Cardiac septum (tissue), 1 donor: ENCODE results near the gene STIM2. TPM values are rescaled to one million over a fixed set of nuclear protein-coding genes. Genes with fewer than 3 reads are reported as not detected.

Source experiments
- DNase-seq: peaks from one replicate; pipeline ENCODE4 v3.0.0-alpha.2; 2020; ENCODE audit warnings: low spot score
- intact Hi-C: fragments of 100-400 bp; cut with DNase I; formaldehyde crosslinking; loops from one replicate; pipeline ENCODE4 v1.14.0; 2022
- total RNA-seq: library from RNA; stranded (reverse); fragmentation: NEBNext Ultra II Directional; extraction: Animal tissue kit (Norgen Biotek cat#: 25700); gene quantifications from one replicate; pipeline ENCODE4 v1.2.1, GENCODE V29; 2021
- donor health status: DM: no; HTN: no; CAD: no.

Gene STIM2
- total RNA-seq, 1 donor from 2014 or later: 10.1 TPM

DNA sequence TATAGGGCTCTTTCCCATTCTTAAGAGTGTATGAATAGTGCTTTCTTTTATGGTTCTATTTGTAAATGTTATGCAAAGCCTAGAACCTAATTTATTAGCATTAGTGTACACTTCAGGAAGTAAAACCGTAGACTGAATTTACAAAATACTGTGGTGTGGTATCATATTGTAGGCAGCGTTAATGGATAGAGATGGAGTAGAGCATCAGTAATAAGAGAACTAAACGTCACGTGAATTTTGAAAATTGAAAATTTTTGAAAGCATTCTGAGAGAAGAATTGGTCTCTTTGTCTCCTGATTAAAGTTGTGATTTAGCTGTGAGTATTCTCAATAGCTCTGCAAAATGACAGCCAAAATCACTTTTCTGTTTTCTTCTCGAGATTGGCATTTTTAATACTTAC is 2.9 kb downstream of the STIM2 start:
- no peak for DNase-seq
- intact Hi-C loops: loop anchor here (5.0 kb wide), 3 partner anchors 129 to 541 kb away; partner anchors contain the start of gene RBPJ

DNA sequence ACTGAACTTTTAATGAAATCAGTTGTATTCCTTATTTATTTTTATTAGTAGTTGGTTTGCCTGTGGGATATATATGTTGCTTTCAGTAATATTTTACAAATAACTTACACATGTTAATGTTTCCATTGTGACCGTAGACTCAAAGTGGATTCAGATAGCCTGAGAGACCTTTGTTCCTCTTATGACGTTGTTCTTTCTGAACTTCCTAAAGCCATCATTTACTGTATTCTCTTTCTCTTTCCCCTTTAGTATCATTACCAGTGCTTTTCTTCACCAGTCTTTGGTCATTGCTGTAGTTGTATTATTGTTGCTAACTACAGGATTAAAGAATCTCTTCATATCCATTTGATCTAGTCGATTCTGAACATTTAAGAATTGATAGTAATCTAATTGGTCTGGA is 4.3 kb downstream of the STIM2 start:
- intact Hi-C loops: loop anchor here (5.0 kb wide), 3 partner anchors 127 to 543 kb away; partner anchors contain the start of gene RBPJ
- no peak for DNase-seq

DNA sequence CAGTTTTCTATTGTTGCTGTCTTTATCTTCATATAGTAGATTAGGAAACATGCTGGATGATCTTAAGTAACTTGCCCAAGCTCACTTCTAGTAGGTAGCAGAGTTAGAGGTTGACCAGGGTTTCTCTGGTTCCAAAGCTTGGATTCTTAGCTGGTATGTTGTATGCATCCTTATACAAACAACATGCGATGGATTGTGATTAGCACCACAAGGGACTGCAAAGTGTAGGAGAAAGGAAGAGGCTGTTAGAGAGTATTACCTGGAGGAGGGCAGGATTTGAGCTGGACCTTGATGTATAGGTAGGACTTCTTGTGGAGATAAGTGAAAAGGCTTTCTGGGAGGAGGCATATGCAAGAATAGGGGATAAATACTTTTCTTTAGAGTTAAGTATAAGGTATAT is 5.6 kb downstream of the STIM2 start:
- intact Hi-C loops: no loop called here
- DNase-seq: no peak

DNA sequence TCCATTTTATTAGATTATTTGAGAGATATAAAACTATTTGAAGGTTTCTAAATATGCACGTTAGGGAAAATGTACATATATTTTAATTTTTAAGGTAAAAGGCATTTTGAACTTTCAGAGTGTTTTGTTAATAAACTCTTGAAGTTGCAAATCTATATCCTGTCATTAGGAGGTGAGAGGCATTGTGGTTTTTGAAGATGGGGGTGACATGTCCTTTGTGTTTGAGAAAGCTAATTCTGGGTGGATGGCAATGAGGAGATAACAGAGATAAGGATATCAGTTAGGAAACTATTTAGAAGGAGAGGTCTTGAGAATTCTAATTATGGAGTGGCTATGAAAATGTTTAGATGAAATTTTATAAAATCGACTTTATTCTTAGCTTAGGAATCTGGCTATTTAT is 6.1 kb downstream of the STIM2 start:
- intact Hi-C loops: no loop called here

DNA sequence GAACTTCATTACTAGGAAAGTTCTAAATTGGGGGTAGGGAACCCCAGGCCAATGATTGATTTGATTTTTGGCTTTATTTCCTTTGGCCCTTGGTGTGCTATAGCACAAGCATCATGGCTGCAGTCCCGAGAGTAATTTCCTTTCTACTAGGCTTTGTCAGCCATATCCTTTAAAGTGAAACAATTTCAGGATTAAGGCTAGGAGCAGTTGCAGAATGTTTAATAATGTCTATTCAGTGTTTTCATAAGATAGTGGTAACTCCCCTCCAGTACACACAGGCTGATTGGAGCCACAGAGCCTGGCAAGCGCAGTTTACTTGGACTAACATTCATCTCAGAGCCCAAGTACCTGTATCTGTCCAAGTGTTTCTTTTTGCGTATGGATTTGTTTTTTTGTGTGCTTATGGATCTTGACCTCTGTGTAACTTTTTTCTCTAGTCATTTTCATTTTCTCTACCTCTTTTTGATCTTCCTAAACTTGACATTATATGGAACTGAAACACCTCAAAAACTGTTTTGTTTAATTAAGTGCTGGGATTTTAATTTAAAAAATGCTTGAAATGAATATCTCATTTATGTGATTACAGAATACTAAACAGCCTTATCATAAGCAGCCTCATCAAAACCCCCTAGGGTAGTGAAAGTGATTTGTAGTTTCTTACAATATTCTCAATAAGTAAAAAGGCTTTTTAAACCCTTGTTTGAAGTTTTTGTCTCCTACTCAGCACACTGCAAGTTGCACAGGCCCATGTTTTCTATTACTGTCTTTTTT is 7.5 kb downstream of the STIM2 start:
- no peak for DNase-seq

More for the DNA sequence above, 6.1 kb downstream of the STIM2 start:
- no peak for DNase-seq

DNA sequence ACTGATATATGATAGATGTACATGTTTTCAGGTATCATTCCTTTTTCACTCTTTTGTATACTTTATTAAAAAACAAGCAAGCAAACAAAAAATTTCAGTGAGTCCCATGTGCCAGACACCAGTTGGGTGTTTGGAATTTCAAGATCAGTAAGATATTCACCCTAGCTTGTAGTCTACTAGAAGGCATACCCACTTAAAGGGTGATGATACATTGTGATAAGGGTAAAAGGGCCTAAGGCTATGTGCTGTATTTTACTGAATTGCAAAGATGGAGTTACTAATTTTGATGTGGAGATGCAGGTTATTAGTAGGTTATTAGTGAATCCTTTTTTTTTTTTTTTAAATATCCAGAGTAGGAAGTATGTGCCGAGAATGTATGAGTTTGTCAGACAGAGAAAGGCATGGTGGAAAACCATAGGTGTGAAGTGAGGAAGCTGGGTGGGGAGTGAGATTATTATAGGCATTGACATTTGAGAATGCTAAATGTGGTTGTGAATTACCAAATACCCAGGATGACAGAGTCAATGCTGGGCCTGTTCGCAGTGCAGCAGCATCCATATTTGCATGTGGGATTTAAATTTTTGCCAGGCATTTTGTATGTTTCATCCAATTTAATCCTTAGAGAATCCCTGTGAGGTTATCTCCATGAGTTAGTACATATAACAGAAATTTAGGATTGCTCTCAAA is 10.1 kb downstream of the STIM2 start:
- no peak for DNase-seq
- intact Hi-C loops: no loop called here

More for the DNA sequence above, 7.5 kb downstream of the STIM2 start:
- intact Hi-C loops: no loop called here

DNA sequence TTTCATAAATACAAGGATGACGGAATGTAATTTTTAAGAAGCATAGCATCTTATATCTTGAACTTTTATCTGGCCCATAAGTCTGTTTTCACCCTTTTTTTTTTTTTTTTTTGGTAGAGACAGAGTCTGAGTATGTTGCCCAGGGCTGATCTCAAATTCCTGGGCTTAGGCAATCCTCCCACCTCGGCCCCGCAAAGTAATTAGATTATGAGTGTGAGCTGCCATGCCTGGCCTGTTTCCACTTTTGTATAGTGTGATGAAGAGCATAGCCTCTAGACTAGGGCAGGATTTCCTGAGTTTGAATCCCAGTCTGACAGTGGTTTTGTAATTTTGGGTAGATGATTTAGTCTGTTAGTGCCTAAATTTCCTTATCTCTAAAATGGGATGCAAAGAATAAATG is 11.0 kb downstream of the STIM2 start:
- intact Hi-C loops: no loop called here
- no peak for DNase-seq

DNA sequence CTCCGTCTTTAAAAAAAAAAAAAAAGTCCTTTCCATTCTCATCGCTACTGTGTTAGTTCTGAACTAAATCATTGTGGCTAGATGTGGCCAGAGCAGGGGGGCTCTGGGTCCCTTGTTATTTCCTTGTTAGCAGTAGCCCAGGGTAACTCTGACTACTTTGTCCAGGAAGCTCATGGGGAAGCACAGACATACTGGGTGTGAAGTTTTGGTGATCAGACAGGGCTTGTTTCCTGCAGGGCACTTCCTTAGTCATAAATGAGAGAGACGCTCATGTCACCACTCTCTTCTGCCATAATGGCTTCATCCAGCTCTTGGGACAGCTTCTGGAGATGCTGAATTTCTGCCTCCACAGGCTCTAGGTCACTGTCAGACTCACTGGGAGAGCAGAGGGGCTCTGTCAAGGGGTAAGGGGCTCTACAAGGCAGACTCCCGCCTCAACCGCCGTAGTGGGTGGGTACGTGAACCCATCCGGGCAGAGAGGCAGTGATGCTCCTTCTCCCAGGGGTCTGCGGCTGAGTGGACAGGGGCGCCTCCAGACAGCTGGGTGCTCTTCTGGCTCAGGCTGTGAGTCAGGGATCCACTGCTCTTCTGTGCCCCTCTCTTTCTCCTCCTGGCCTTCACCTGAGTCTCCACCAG is 12.9 kb downstream of the STIM2 start:
- DNase-seq: no peak
- intact Hi-C loops: no loop called here

DNA sequence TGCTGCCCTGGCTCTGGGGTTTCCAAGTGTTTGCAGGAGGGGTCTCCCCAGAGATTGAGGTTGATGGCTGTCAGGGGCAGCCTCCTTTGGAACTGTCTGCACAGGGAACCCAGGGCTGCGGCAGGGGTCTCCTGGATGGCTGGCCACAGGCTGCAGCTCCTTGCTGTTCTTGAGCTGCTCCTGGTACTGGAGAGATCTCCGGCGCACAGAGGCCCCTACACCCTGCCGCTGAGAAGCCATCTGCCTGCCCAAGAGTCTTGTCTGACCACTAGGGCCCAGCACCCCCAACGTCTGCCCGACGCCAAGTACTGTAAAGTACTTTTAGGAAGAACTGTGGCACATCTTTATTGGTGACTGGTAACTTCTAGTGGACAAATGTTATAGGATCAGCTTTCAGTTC is 13.5 kb downstream of the STIM2 start:
- intact Hi-C loops: no loop called here
- no peak for DNase-seq

DNA sequence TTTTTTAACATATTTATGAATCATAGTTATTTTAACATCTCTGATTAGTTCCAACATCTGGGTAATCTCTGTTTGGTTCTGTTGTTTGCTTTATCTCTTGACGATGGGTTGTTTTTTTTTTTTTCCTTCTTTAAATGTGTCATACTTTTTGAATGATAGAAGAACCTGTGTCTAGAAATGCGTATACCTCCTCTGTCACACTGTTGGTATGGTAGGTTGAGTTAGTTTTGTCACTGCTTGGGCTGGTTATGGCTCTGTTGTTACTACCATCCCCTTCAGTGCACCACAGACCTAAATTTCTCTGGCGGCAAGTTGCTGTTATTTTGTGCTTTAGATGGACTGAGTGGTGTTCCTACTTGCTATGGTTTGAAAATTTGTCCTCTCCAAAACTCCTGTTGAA is 16.8 kb downstream of the STIM2 start:
- no peak for DNase-seq
- intact Hi-C loops: no loop called here

DNA sequence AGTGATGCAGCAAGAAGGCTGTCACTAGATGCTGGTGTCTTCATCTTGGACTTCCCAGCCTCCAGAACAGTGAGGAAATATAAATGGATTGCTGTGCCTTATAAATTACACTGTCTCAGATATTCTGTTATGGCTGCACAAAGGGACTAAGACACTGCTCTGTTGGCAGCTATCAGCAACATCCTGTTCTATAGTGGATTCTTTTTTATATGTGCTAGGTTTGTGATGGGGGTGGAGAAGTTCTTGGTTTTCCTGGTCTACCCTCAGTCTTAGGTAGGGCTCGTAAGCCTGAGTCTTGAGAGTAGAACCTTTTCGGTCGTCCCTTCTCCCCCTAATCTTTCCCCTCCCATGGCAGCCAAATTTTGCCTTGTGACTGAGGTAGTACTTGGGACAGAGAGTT is 17.3 kb downstream of the STIM2 start:
- no peak for DNase-seq
- intact Hi-C loops: no loop called here

DNA sequence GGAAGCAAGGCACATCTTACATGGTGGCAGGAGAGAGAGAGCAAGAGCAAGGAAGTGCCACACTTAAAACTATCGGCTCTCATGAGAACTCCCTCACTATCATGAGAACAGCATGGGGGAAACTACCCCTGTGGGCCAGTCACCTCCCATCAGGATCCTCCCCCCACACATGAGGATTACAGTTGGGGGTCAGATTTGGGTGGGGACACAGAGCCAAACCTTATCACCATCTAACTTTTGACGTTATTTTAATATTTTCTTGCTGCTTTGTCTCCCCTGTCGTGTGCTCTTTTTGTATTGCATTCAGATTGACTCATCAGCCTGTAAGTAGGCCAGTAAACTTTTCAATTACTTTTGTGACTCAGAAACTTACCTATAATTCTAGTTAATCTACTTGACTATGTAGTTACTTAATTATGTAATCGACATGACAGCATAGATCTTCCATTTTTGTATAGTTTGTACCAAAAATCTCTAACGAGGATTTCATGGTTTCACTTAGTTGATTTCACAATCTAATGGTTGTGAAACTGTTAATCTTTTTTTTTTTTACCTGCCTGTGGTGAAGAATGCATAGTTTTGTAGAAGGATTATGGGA is 18.3 kb downstream of the STIM2 start:
- intact Hi-C loops: no loop called here
- no peak for DNase-seq

DNA sequence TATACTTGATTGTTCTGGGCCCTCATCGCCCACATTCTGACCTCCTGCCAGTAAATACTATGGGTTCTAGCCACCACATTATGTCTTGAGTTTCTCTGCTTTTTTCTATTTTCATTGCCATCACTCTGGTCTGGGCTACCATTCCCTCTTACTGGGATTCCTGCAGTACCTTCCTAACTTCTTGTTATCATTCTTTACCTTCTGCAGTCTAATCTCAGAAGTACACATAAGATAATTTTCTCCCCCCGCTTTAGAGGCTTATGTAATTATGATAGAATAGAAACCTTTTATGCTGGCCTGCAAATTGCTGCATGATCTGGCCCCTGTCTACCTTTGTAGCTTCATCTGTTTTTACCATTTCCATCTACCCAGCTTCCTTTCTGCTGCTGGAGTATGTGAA is 19.2 kb downstream of the STIM2 start:
- no peak for DNase-seq
- intact Hi-C loops: no loop called here

DNA sequence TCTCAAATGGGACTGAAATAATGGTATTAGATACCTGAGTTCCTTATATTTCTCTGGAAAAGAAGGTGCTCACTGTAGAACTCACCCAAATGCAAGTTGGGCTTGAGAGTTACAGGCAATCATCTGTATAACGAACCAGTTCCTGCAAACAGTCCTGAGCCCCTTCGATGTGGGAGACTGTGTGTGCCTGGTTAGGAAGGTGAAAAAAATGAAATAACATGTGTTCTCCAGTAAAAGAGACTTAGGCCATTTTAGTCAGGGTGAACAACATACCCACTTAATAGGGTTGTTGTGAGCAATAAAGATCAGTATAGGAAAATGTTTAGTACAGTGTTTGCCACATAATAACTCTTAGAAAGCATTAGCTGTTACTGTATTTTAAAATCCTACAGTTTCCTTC is 23.4 kb downstream of the STIM2 start:
- no peak for DNase-seq
- intact Hi-C loops: no loop called here

DNA sequence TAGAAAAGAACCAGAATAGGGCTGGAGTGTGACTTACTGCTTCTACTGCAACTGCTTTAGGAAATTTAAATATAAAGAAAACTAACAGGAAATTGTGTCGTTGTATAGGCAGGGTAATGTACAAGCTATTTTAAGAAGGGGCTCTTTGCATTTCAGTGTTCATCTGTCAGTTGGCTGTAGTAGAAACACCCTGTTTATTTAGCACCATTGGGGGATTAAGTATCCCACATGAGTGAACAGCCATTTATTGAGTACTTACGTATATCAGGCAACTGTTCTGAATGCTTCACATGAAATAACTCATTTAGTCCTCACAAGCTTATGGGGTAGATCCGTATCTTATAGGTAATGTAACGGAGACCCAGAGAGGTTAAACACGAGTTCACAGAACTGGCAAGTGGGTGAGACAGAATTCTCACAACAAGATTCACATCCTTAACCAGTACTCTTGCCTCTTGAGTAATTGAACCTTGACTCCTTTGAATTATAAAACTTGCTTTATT is 23.9 kb downstream of the STIM2 start:
- intact Hi-C loops: no loop called here
- DNase-seq: no peak

DNA sequence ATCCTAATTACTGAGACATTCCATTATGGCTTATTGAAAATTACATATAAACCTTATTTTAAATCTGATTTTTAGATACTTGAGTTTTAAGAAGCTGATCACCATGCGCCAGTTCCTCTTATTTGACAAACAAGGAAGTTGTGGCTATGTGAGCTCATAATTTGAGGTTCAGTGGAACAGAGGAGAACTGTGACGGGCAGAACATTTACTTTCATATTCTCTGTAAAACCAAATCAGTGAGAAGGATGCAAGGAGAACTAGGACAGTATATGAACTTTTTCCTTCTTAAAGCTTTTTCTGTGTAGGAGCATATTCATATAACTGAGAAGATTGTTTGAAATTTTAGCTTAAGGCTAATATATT is 25.3 kb downstream of the STIM2 start:
- intact Hi-C loops: no loop called here
- DNase-seq: no peak

DNA sequence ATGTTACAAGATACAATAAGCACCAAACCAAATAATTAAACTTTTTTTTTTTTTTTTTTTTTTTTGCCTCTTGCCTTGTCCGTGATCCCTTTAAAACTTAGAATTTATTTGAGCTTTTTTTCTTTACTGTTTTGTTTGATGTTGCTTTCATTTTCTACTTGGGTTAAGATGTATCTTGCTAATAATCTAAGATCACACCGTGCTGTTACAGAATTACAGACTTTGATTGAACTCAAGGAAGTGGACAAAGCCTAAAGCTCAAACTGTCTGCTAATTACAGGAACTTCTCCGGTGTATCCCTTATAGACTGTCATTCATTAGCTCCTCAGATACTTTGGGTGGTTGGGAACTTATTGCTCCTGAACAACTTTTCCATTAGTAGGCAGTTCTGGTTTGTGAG is 26.5 kb downstream of the STIM2 start:
- intact Hi-C loops: no loop called here
- DNase-seq: no peak

DNA sequence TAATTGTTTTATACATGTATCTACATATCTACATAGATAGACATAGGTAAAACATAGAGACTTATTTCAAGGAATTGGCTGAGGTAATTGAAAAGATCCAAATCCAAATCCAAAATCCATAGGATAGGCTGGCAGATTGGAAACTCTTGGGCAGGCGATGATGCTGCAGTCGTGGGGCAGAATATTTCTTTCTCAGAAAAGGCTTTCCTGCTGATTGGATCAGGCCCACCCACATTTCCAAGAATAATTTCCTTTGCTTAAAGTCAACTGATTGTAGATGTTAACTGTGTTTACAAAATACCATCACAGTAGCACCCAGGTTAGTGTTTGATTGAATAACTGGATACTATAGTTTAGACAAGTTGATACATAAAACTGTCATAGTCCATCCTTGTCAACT is 27.2 kb downstream of the STIM2 start:
- intact Hi-C loops: no loop called here
- no peak for DNase-seq

DNA sequence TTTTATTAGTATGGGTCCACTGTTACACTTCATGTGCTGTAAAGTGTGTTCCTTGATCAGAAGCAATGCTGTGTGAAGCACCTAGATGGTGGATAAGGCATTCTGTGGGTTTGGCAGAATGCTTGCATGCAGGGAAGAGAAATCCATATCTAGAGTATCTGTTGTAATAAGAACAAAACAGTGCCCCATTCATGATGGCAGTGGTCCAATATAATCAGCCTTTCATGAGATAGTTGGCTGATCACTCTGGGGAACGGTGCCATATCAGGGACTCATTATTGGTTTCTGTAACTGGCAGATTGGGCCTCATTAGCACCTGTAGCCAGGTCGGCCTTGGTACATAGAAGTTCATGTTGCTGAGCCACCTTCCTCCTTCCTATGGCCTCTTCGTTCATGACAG is 28.7 kb downstream of the STIM2 start:
- no peak for DNase-seq
- intact Hi-C loops: no loop called here

DNA sequence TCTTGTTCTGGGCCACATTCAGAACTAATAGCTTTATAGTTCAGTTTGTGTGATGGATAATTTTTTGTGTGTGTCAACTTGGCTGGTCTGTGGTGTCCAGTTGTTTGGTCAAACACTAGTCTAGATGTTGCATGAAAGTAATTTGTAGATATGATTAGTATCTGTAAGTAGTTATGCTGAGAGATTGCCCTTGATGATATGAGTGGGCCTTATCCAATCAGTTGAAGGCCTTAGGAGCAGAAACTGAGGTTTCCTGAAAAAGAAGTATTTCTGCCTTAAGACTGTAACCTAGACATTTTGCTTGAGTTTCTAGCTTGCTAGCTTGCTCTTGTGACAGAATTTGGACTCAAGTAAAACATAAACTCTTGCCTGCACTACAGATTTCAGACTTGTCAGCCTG is 30.4 kb downstream of the STIM2 start:
- no peak for DNase-seq
- intact Hi-C loops: no loop called here
